OCI-M1 (cell line): Measurements from ENCODE around the gene IGFALS.
A peak's percentile ranks its signal among the peaks of the same experiment; 100 is the strongest.

ENCODE experiments used
- DNase-seq: peaks from one replicate; lab custom pipeline; 2025; lab: John Stamatoyannopoulos, UW

Gene IGFALS

GRCh38 chr16:1790261-1790610 is 3.3 kb downstream of the IGFALS start:
- DNase-seq = no peak

- DNase-seq = no peak
These were observed 3.9 kb downstream of the IGFALS start for GRCh38 chr16:1789643-1790045.

GRCh38 chr16:1788708-1789100 is 4.8 kb downstream of the IGFALS start:
- no peak for DNase-seq

GRCh38 chr16:1788095-1788707 is 5.3 kb downstream of the IGFALS start:
- DNase-seq = no peak

GRCh38 chr16:1787322-1788094 is 6.0 kb downstream of the IGFALS start:
- DNase-seq = no peak

- DNase-seq = no peak
These were observed 6.5 kb downstream of the IGFALS start for GRCh38 chr16:1787056-1787321.

GRCh38 chr16:1786242-1787055 is 7.1 kb downstream of the IGFALS start:
- no peak for DNase-seq

GRCh38 chr16:1785846-1786170 is 7.7 kb downstream of the IGFALS start:
- DNase-seq = no peak

GRCh38 chr16:1784977-1785845 is 8.3 kb downstream of the IGFALS start:
- DNase-seq = no peak

- peak; percentile 100 for DNase-seq
These were observed 10.9 kb downstream of the IGFALS start, which contains the start of the genes NUBP2 and SPSB3 for GRCh38 chr16:1782408-1783264. TSS of gene NUBP2 (plus strand) at chr16:1782960. CDS start at chr16:1783021, 61 bp downstream. TSS of gene SPSB3 (minus strand) at chr16:1782571. CDS start at chr16:1781483, 1,088 bp downstream.

GRCh38 chr16:1781758-1782407 is 11.6 kb downstream of the IGFALS start:
- peak; percentile 47 for DNase-seq

- no peak for DNase-seq
These were observed 12.3 kb downstream of the IGFALS start for GRCh38 chr16:1781254-1781653.

GRCh38 chr16:1780677-1781072 is 12.8 kb downstream of the IGFALS start:
- no peak for DNase-seq

GRCh38 chr16:1779741-1780676 is 13.5 kb downstream of the IGFALS start:
- DNase-seq = no peak

- no peak for DNase-seq
These were observed 14.2 kb downstream of the IGFALS start for GRCh38 chr16:1779234-1779701.

GRCh38 chr16:1778200-1779179 is 15.0 kb downstream of the IGFALS start:
- no peak for DNase-seq

- no peak for DNase-seq
These were observed 15.9 kb downstream of the IGFALS start for GRCh38 chr16:1777375-1778199.
